OCI-LY1 (cell line): ENCODE results near the gene FER1L5.

Experiments used
- EZH2 ChIP-seq: fragments of 200-600 bp; sonication (generic), shearing (Covaris generic); IDR thresholded peaks from 2 replicates; pipeline ENCODE4 v1.8.0; 2017; ENCODE audit warnings: borderline replicate concordance, mixed run types, mild to moderate bottlenecking, antibody characterized with exemption, low read length, moderate library complexity, mixed read lengths
- TF ChIP-seq, protein P1 (sequence below): fragments of 200-600 bp; sonication (generic), shearing (Covaris generic); IDR thresholded peaks from 2 replicates; pipeline ENCODE4 v1.5.1; 2017; ENCODE audit warnings: mild to moderate bottlenecking, antibody characterized with exemption, low read length, moderate library complexity, mixed read lengths

DNA sequence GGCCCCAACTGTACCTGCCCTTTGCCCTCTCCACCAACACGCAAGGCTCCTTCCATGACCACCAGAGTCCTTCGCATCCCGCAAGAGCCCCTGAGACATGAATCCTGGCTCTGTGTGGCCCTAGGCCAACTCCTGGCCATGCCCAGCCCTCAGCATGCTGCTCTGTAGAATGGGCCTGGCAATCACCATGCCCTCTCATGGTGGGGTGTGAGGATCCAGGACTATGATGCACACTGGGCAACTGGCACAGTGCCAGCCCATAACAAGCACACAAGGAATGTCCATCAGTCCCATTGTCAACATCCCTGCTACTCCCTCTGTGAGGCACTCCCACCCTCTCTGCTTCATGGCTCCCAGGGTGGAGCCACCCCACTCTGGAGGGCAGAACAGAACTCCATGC is 44.7 kb downstream of the FER1L5 start:
- TF ChIP-seq, protein P1, sequence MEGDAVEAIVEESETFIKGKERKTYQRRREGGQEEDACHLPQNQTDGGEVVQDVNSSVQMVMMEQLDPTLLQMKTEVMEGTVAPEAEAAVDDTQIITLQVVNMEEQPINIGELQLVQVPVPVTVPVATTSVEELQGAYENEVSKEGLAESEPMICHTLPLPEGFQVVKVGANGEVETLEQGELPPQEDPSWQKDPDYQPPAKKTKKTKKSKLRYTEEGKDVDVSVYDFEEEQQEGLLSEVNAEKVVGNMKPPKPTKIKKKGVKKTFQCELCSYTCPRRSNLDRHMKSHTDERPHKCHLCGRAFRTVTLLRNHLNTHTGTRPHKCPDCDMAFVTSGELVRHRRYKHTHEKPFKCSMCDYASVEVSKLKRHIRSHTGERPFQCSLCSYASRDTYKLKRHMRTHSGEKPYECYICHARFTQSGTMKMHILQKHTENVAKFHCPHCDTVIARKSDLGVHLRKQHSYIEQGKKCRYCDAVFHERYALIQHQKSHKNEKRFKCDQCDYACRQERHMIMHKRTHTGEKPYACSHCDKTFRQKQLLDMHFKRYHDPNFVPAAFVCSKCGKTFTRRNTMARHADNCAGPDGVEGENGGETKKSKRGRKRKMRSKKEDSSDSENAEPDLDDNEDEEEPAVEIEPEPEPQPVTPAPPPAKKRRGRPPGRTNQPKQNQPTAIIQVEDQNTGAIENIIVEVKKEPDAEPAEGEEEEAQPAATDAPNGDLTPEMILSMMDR, result no peak
- no peak for TF ChIP-seq EZH2
